ENCODE results near the gene CABP1.
A peak's percentile ranks its signal among the peaks of the same experiment; 100 is the strongest.
"Not testable (repeated sequence)": the region's sequence is repeated elsewhere in the genome, so short reads cannot be mapped to it uniquely, and the experiment has no call there.

CABP1 gene

DNA sequence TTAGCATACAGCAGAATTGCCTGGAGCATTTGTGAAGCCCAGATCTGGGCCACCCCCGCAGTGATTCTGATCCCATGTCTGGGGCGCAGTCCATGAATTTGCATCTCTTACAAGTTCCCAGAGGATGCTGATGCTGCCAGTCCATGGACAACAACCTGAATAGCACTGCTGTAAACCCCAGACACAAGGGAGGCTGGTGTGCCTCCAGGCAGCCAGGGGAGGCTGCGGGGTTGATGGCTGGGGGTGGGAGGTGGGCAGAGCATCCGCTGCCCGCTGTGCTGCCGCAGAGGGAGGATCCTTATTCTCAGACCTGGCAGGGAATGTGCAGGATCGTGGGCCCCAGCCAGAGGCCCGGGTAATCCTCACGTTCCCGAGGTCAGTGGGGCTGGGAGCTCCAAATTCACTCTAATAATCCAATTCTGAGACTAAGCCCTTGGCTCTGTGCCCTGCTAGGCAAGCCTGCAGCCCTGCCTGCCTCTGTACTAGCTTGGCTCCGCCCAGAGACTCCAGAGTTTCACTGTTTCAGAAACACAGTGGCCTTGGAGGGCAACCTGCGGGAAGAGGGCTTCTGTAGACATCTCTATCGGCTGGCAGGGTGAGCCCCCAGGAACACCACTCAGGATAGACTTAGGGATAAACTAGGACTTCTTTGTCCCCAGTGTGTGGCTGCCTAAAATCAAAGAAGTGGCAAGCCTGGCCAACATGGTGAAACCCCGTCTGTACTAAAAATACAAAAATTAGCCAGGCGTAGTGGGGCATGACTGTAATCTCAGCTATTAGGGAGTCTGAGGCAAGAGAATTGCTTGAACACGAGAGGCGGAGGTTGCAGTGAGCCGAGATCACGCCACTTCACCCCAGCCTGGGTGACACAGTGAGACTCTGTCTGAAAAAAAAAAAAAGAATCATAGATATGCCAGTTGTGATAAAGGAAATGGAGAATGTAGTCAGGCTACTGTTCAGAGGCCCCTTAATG, 28.7 kb downstream of the CABP1 start:
- no peak for DNase-seq

GRCh38 chr12:120670237-120670636, 29.8 kb downstream of the CABP1 start:
- not testable (repeated sequence) for DNase-seq

DNA sequence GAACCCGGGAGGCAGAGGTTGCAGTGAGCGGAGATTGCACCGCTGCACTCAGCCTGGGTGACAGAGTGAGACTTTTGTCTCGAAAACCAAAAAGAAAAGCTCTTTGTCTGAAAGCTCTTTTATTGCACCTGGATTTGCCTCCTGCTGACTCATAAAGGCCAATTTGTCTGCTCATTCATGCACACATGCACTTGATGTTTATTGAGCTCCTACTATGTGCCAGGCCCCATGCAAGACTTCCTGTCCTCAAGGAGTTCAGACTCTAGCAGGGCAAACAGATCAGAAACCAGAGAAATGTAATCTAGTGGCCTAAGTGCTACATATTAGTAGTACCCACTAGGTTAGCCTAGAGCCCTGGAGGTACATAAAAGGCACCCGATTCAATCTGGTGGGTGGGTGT, 30.2 kb downstream of the CABP1 start:
- no peak for DNase-seq

GRCh38 chr12:120674097-120674636, 33.7 kb downstream of the CABP1 start:
- DNase-seq, result no peak

DNA sequence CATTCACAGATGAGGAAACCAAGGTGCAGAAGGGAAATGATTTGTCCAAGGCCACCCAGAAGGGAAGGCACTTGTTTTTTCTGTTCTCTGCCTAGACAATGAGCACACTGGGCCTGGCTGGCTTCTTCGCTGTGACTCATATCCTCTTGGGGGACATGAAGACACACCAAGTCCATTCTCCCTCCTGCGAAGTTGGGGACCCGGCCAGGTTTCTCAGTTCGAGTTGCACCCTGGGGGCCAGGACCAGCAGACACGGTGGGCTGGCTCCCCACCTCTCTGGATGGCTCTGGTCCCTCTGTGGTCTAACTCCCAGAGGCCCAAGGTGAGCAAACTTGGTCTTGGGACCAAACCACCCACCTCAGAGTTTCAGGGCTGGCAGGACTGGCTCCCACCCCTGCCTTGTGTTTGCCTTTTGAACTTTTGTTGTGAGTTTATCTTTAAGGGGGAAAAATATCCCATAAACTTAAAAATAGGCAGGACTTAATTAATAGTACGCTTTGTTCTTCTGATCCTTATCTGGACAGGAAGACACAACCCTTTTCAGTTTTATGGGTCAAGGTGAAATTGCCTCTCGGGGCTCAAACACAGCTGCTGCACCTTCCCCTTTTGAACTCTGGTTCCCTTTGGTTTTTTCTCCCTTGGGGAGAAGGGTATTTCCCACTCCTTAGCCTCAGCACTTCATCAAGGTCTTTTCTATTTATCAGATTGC, 37.5 kb downstream of the CABP1 start:
- peak; percentile 22 for DNase-seq

DNA sequence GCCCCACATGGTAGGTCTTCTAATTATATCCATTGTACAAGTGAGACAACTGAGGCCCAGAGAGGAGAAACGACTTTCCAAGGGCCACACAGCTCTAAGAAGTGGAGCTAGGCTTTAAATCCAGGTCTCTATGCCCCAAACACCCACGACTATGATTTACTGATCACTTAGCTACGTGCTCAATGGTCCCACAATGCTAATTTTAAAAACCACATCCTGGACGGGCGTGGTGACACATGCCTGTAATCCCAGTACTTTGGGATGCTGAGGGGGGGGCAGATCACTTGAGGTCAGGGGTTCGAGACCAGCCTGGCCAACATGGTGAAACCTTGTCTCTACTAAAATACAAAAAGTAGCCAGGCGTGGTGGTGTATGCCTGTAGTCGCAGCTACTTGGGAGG, 38.1 kb downstream of the CABP1 start:
- DNase-seq, result no peak

DNA sequence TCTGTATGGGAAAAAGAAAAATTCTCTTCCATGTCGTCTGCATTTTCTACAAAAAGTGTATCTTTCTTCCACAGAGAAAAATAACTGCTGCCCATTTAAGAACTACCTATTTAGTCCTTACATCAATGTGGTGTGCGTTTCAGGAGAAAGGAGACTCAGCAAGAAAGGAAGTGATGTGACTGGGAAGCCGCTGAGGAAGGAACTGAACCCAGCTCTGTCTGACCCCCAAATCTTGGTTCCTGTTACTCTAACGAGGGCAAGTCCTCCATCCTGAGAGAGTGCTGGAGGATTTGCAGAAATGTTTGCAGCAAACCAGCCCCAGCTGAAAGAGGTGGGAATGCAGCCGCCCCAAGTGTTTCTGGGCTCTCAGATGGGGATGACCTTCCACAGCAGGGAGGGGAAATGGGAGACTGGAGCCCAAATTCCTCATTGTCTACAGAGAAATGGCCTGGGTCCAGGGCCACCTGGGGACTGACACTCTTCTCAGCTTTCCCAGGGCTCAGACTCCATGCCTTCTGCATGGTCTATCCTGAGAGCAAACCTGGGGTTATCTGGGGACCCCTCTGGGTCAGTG, 39.8 kb downstream of the CABP1 start:
- no peak for DNase-seq

GRCh38 chr12:120684523-120684932, 44.1 kb downstream of the CABP1 start:
- no peak for DNase-seq

DNA sequence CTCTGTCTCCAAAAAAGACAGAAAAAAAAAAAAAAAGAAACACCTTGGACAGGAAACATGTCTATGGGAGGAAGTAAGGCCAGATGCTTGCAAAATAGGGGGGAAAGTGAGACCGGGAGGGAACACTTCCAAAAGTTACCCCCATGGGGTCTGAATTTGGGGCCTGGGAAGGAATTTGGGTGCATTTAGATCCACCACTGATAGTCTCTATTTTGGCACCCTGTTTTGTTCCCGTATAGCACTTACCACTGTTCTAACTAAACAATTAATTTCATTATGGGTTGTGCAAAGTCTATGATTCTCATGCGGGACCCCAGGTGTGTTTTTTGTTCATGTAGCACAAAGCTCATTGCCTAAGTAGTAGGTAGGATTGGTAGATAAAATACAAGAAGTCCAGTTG, 45.1 kb downstream of the CABP1 start:
- DNase-seq, result no peak

DNA sequence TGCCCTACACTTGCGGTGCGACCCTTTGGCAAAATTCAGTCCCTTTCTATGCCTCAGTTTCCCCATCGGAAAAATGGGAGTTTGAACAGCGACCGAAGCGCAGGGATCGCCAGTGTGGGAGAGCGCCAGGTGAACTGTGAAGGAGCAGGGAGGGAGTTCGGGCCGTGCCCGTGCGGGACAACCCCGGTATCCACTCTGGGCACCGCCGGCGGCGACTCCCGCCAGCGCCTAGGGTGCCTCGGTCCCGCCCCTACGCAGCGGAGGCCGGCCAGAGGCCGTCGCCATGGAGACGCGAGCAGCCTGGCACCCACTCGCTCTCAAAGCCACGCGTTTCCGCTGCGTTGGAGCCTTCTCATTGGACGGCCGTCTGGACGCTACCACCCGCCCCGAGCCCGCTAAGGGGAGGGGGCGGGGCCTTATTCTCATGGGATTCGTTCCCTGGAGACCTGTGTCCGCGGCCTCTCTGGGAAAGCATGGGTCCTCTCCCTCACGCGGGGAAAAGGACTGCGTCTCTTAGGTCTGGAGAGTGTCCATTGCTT, 45.8 kb downstream of the CABP1 start:
- DNase-seq, result peak; percentile 98

DNA sequence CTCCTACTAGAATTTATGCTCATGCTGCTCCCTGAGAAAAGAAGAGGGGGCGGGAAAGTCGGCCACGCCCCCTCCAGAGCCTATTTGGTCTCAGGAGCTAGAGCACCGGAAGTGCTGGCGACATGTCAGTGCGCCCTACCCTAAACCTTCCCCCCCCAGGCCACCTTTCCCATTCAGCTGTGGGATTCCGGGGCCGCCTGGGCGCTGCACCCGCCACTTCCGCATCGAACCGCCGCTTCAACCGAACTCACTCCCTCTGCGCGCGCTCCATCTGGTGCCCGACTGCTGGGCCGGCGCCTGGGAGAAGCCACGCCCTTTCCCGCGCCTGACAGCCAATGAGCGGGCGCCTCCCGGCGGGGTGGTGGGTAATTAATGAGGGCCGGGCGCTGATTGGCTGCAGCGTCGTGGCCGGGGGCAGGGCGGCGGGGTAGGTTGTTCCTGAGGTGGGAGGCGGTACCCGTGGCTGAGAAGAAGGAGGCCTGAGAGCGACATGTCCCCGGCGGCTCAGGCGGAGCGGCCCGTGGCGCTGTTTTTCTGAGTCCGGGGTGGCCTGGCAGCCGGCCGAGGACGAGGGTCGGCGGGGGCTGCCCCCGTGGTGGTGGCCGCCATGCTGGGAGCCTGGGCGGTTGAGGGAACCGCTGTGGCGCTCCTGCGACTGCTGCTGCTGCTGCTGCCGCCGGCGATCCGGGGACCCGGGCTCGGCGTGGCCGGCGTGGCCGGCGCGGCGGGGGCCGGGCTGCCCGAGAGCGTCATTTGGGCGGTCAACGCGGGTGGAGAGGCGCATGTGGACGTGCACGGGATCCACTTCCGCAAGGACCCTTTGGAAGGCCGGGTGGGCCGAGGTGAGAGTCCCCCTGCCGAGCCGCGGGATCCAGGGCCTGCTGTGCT, 46.5 kb downstream of the CABP1 start, which contains the start of gene MLEC:
MLEC (plus strand) TSS at position 460 of the 888 bp plus-strand sequence; CDS start at position 608, 148 bp downstream.
- DNase-seq, result peak; percentile 99

DNA sequence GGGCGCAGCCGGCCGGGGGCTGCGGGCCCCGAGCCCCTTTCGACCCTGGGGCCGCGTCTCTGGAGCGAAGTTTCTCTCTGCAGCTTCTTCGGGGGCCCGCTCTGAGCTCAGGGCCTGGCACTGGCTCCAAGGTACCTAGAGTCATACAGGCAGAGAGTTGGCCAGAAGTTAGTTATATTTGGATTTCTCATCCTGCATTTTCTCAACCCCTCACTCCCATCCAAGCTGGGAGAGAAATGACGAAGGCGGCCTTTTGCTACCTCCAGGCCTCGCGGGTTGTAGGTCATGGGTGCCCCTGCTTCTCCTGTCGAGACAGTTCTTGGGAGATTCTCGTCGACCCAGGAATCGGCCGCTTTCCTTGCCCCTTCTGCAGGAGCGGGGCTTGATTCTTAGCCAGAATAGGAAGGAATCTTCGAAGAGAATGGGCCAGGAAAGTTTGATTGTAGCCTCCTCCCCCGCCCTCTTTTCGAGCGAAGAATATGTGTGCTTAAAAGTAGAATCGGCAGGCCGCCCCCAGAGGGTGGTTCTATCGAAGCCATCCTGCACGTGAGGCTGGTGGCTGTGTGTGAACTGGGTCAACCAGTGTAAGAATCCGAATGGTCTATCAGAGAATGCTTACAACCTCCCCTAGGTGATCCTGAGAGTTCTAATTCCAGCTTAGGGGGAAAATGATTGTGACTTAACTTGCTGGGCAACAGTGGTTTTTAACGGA, 47.3 kb downstream of the CABP1 start:
- DNase-seq, result peak; percentile 47

- DNase-seq, result no peak
These were observed 48.2 kb downstream of the CABP1 start for GRCh38 chr12:120688527-120689071.

DNA sequence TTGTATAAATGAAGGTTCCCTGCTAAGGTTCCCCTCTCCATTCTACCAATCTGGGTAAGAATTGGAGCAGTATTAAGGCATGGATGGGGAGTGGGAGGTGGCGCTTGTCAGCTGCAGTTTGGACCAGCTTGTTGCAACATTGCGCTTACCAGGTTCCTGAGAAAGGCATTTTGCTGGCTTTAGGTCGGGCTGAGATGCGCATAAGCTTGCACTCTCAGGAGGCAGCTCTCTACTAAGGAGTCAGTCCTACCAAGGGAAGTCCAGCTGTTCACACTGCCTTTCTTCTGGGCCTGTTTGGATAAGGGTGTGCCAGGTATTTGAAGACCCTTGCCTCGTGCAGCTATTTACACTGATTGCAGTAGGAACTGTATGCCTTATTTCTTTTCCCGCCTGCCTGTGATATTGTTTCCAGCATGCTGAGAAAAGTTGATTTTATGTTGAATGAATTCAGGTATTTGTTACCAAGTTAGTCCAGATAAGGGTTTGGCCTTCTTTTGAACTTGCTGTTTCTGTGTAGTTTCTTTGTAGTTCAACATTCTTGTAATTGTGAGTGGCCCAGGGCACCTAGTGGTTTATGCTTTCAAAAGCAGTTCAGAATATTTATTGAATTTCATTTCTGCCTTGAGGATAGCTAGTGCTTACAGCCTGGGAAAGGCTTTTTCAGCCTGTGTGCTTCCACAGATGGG, 49.1 kb downstream of the CABP1 start:
- no peak for DNase-seq

- no peak for DNase-seq
These were observed 49.6 kb downstream of the CABP1 start for GRCh38 chr12:120690083-120690450.

DNA sequence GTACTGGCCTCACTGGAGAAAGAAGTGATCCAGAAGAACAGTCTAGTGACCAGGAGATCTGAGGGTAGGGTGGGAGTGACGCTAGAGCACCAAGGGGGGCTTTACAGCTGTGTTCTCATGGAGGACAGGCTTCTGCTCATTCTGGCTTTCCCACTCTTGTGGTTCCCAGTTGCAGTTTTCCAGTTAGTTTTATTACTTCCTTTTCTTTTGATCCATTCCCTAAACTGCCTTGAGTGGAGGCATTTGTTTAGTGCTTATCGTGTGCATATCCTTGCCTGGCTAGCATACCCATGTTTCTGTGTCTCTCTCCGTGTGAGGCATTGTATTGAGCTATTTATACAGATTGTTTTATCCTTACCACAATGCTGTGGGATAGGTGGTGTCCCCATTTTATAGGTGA, 50.6 kb downstream of the CABP1 start:
- no peak for DNase-seq

GRCh38 chr12:120692524-120693033, 52.2 kb downstream of the CABP1 start:
- DNase-seq, result no peak

DNA sequence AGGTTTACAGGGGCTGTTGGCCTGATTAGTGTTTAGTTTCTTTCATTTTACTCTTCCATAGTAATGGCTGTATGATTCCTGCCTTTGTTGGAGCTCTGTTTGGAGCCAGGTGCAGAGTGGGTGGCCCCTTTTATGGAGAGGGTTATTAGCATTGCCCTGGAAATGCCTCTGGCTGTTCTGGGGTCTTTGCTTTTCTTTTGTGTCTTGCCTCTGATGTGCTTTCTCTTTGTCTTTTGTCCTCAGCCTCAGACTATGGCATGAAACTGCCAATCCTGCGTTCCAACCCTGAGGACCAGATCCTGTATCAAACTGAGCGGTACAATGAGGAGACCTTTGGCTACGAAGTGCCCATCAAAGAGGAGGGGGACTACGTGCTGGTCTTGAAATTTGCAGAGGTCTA, 53.4 kb downstream of the CABP1 start:
- DNase-seq, result no peak

DNA sequence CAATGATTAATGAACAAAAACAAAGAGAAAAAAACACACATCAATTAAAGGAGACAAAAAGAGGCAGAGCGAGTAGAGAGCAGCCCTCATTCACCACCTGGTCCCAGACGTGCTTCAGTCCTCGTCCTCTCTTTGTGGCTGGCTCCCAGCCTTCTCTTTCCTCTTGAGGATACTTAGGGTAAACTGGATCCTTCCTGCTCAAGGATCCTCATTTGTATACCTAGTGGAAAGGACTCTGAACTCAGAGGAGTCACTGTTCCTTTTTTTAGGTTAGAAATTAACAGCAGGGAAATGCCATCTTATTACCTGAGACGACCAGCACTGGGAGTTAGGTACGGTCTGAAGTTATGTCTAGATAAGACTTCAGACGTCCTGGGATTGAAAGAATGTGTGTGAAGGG, 56.2 kb downstream of the CABP1 start:
- DNase-seq, result no peak

- DNase-seq, result no peak
These were observed 56.9 kb downstream of the CABP1 start for GRCh38 chr12:120697344-120697743.

All from CD4-positive, alpha-beta T cell treated with Interleukin-17A for 4 hours (primary cell).